Measurements from ENCODE around the gene FAP.

Gene FAP

GRCh38 chr2:162243294-162243693 is at the start of gene FAP:
TSS of gene FAP (minus strand) at chr2:162243445. CDS start at chr2:162243327, 118 bp downstream.
- DNase-seq (ENCODE audit: low spot score): no peak
- TF ChIP-seq CTCF (IDR thresholded peaks at IDR 0.05; ENCODE audit: borderline replicate concordance, control extremely low read depth, extremely low read depth, insufficient read depth, missing control alignments): no peak
- in situ Hi-C loops (cut with MboI; ENCODE audit: low sequenced_read_pairs, unreplicated experiment): no loop called here

- DNase-seq (ENCODE audit: low spot score): no peak
- in situ Hi-C loops (cut with MboI; ENCODE audit: low sequenced_read_pairs, unreplicated experiment): no loop called here
- TF ChIP-seq CTCF (IDR thresholded peaks at IDR 0.05; ENCODE audit: borderline replicate concordance, control extremely low read depth, extremely low read depth, insufficient read depth, missing control alignments): no peak
These were observed 48.5 kb upstream of the FAP start for GRCh38 chr2:162291748-162292147.

- DNase-seq (ENCODE audit: low spot score): no peak
- in situ Hi-C loops (cut with MboI; ENCODE audit: low sequenced_read_pairs, unreplicated experiment): no loop called here
- no peak for TF ChIP-seq CTCF (IDR thresholded peaks at IDR 0.05; ENCODE audit: borderline replicate concordance, control extremely low read depth, extremely low read depth, insufficient read depth, missing control alignments)
These were observed 39.6 kb upstream of the FAP start for GRCh38 chr2:162282765-162283425.

GRCh38 chr2:162280654-162281053 is 37.4 kb upstream of the FAP start:
- no peak for DNase-seq (ENCODE audit: low spot score)
- no peak for TF ChIP-seq CTCF (IDR thresholded peaks at IDR 0.05; ENCODE audit: borderline replicate concordance, control extremely low read depth, extremely low read depth, insufficient read depth, missing control alignments)
- in situ Hi-C loops (cut with MboI; ENCODE audit: low sequenced_read_pairs, unreplicated experiment): no loop called here

GRCh38 chr2:162277381-162277780 is 34.1 kb upstream of the FAP start:
- in situ Hi-C loops (cut with MboI; ENCODE audit: low sequenced_read_pairs, unreplicated experiment): no loop called here
- no peak for TF ChIP-seq CTCF (IDR thresholded peaks at IDR 0.05; ENCODE audit: borderline replicate concordance, control extremely low read depth, extremely low read depth, insufficient read depth, missing control alignments)
- no peak for DNase-seq (ENCODE audit: low spot score)

- no peak for TF ChIP-seq CTCF (IDR thresholded peaks at IDR 0.05; ENCODE audit: borderline replicate concordance, control extremely low read depth, extremely low read depth, insufficient read depth, missing control alignments)
- no peak for DNase-seq (ENCODE audit: low spot score)
- in situ Hi-C loops (cut with MboI; ENCODE audit: low sequenced_read_pairs, unreplicated experiment): no loop called here
These were observed 24.8 kb upstream of the FAP start for GRCh38 chr2:162267996-162268395.
